ENCODE data around the gene SLC35E1.

- TF ChIP-seq POLR2A (IDR thresholded peaks at IDR 0.05) (no peak), CTCF (IDR thresholded peaks at IDR 0.05) (no peak)
Observed at GRCh38 chr19:16589917-16590316, 17.7 kb upstream of the SLC35E1 start.

Measured in right lobe of liver (tissue), 4 donors.